GM21529 (cell line): Measurements from ENCODE around the gene IMP3.
"Not testable (repeated sequence)": the region's sequence is repeated elsewhere in the genome, so short reads cannot be mapped to it uniquely, and the experiment has no call there.

Experiments used
- ATAC-seq: cut with Tn5 transposase; IDR thresholded peaks from one replicate; pipeline ENCODE4 v1.9.1; 2021; ENCODE audit not compliant: unreplicated experiment

Gene IMP3

DNA sequence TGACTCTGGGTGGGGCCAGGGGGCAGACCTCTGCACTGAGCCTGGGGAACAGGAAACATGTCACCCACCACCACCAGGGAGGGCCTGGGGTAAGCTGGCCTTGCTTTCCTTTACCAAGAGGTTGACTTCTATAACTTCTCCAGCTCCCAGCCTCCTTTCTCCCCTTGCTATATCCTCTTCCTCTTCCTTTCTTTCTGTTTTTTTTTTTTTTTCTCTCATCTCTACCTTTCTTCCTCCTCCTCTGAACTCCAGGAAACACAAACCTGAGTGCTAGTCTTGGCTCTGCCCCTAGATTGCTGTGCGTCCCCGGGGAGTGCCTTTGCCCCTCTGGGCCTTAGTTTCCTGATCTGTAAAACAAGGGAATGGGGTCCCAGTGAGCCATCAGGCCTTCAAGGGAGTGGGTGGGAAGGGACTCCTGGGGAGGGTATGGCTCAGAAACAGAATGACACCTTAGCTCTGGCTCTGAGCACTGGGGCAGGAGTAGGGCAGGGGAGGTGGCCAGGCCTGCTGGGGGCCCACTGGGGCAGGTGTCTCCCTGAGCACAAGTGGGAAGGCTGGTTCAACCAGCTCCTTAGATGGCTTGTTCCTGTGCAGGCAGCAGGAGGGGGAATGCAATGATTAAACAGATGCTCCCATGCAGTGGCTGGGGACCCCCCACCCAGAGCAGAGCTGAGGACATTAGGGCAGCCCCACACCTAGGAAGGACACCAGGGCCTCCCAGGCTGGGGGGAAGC, 12.0 kb upstream of the IMP3 start:
- no peak for ATAC-seq

GRCh38 chr15:75650908-75651809, 11.1 kb upstream of the IMP3 start:
- no peak for ATAC-seq

GRCh38 chr15:75649848-75650247, 9.8 kb upstream of the IMP3 start:
- no peak for ATAC-seq

- no peak for ATAC-seq
Measured at GRCh38 chr15:75649045-75649761, 9.2 kb upstream of the IMP3 start.

- ATAC-seq, result no peak
Measured at GRCh38 chr15:75648156-75649000, 8.4 kb upstream of the IMP3 start.

GRCh38 chr15:75647370-75648155, 7.5 kb upstream of the IMP3 start, which contains the start of gene SNX33:
SNX33 (plus strand) TSS chr15:75647912; CDS start chr15:75649103, 1,191 bp downstream.
- ATAC-seq, result peak; percentile 40

DNA sequence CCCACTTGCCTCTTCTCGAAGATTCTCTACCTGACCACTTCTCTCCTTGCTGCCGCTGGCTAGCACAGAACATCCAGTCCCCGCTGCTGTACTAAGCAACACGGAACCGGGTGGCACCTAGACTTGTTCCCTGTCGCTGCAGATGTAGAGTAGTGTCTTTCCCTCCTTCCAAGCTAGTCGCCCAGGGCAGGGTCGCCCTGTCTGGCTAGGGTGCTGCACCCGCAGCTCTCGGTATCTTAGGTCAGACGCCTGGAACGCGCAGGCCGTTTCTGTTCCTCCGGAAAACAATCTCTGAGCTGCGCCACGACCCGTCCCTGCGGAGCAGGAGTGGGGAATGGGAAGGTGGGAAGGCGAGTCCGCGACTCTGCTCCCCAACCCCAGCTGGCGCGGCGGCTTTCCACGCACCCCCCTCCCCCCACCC, 6.9 kb upstream of the IMP3 start:
- peak; percentile 15 for ATAC-seq

- no peak for ATAC-seq
Measured at GRCh38 chr15:75646112-75646943, 6.3 kb upstream of the IMP3 start.

DNA sequence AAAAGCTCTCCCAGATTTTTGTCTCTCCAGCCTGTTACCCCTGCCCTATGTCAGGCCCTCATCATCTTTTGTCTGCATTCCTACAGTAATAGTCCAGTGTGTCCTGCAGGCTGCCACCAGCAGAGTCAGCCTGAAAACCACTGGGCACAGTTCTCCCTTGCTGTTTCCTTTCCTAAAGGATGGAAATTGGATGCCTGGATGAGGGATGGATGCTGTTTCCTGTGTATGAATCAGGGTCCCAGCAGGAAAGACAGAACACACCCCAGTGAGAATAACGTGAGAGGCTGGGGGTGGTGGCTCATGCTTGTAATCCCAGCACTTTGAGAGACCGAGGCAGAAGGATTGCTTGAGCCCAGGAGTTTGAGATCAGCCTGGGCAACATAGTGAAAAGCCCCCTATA, 4.4 kb upstream of the IMP3 start:
- ATAC-seq, result no peak

DNA sequence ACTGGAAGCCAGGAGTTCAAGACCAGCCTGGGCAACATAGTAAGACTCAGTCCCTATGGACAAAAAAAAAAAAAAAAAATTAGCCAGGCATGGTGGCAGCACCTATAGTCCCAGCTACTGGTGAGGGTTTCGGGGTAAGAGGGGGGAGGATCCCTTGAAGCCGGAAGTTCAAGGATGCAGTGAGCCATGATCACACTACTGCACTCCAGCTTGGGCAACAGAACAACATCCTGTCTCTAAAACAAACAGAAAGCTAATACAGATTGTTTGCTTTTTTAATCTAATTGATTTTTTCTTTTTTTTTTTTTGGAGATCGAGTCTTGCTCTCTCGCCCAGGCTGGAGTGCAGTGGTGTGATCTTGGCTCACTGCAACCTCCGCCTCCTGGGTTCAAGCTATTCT, 1.6 kb upstream of the IMP3 start:
- ATAC-seq, result no peak

DNA sequence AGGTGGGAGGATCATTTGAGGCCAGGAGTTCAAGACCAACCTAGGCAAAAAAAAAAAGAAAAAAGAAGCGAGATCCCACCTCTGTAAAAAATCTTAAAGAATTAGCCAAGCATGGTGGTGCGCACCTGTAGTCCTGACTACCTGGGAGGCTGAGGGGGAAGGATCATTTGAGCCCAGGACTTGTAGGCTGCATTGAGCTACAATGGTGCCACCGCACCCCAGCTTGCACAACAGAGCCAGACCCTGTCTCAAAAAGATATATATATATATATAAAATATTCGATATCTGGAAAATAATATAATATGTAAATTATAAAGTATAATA, 1.1 kb upstream of the IMP3 start:
- no peak for ATAC-seq

GRCh38 chr15:75640483-75641178, 607 bp upstream of the IMP3 start:
- peak; percentile 29 for ATAC-seq

DNA sequence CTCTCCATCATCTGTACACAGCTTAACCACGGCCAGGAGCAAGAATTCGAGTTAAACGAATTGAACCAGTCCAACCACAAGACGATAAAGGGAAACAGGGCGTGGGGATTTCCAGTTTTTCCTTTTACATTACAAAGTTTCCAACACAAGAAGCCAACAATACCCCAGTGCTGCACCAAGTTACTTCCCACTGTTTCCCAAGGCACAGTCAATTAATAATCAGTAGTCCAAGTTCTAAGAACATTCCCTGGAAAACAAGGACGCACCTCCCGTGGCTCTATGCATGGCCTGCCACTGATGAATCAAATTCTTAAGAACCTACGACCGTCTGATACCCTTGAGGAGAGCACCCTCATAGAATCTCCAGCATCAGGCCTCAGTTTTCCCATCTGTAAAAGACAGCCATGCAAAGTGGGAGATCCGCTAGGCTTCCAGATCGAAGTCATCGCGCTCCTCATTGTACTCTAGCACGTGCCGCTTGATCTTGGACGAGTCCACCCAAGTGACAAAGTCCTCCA, 774 bp downstream of the IMP3 start:
- no peak for ATAC-seq

DNA sequence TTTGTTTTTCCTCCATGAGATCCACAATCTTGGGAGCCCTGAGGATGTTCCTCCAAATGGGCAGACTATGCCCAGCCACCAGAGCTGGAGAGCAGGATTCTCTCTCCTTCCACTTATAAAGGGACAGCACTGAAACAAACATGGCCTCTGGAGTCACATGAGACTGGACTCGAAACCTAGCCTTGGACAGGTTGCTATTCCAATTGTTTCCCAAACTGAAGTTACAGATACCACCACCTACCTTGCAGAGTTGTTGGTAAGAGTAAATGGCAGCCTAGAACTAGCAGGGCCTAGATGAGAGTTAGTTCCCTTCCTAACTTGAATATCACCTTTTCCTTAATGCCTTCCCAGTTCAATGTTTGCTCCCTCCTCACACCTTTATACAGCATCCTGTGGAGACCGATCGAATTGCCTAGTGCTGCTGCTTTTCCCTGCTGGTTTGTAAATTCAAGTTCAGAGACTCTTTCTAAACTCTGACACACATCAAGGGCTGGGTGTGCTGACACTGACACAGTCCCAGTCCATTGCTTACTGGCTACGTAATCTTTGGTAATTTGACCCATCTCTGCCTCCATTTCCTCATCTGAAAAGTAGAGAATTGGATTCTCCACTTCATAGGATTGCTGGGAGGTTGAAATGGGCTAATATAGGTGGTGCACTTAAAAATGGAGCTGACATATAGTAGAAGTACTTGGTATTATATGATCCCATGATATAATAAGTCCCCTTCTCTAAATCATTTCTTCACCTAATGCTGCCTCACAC, 2.6 kb downstream of the IMP3 start:
- no peak for ATAC-seq

- ATAC-seq, result no peak
Measured at GRCh38 chr15:75636026-75636425, 4.0 kb downstream of the IMP3 start.

DNA sequence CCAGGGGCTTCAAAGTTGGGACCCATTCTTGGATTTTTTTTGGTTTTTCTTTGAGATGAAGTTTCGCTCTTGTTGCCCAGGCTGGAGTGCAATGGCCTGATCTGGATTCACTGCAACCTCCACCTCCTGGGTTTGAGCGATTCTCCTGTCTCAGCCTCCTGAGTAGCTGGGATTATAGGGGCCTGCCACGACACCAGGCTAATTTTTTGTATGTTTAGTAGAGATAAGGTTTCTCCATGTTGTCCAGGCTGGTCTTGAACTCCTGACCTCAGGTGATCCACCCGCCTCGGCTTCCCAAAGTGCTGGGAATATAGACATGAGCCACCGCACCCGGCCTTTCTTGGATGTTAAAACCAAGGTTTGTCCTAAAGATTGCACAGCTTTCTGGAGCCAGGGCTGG, 6.1 kb downstream of the IMP3 start:
- ATAC-seq, result not testable (repeated sequence)

DNA sequence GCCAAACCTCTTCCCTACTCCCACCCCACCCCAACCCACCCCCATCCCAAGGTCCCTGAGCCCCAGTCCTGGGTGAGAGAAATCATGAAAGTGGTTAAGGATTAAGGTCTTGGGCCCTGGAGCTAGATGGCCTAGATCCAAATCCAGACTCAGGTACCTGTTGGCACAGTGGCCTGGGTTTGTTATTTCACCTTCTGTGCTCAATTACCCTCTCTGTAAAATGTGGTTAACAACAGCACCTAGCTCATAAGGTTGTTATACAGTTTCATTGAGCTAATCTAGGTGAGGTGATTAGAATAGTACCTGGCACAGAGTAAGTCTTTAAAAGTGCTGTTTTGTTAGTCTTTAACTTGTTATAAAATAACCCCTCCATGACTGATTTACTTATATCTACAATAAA, 8.1 kb downstream of the IMP3 start:
- no peak for ATAC-seq
